Subcutaneous abdominal adipose tissue (tissue), 5 donors: ENCODE measurements around the gene POLR2E.

Source experiments
- H3K27ac ChIP-seq: one replicate; pipeline ENCODE4 v1.7.0; 2013; ENCODE audit warnings: low read depth, mild to moderate bottlenecking, inconsistent platforms, low read length, moderate library complexity
- H3K27me3 ChIP-seq, 5 donors: one replicate each; pipeline ENCODE4 v1.7.0; 2013; ENCODE audit warnings: low read length in 5 of 5, inconsistent platforms in 1 of 5; ENCODE audit not compliant: control insufficient read depth in 5 of 5, insufficient read depth in 4 of 5
- H3K36me3 ChIP-seq, 5 donors: one replicate each; pipeline ENCODE4 v1.7.0; 2013; ENCODE audit warnings: low read length in 5 of 5; ENCODE audit not compliant: control insufficient read depth in 5 of 5, insufficient read depth in 5 of 5
- H3K4me1 ChIP-seq, 5 donors: one replicate each; pipeline ENCODE4 v1.7.0; 2013; ENCODE audit warnings: low read length in 5 of 5, mild to moderate bottlenecking in 3 of 5, moderate library complexity in 1 of 5; ENCODE audit not compliant: control insufficient read depth in 5 of 5, insufficient read depth in 5 of 5
- H3K4me3 ChIP-seq, 5 donors: one replicate each; pipeline ENCODE4 v1.7.0; 2013; ENCODE audit warnings: low read length in 5 of 5, low read depth in 1 of 5
- H3K9ac ChIP-seq, 5 donors: one replicate each; pipeline ENCODE4 v1.7.0; 2013; ENCODE audit warnings: low read length in 5 of 5, mild to moderate bottlenecking in 4 of 5, moderate library complexity in 3 of 5
- H3K9me3 ChIP-seq, 5 donors: one replicate each; pipeline ENCODE4 v1.7.0; 2013; ENCODE audit warnings: low read length in 5 of 5; ENCODE audit not compliant: control insufficient read depth in 5 of 5
- donor health status: healthy.
- donor health status: healthy.
- donor health status: healthy.
- donor health status: healthy.
- donor health status: healthy.

The POLR2E gene

GRCh38 chr19:1105873-1106840, 11.0 kb upstream of the POLR2E start:
- peak overlapping the region in 4 of 5 donors; percentile 80 to 82 (median 82) for H3K4me3 ChIP-seq
- H3K36me3 ChIP-seq = peaks cover 0 to 52% (median 42%) of the 10 kb centered on the region in 5 donors
- H3K27ac ChIP-seq = peak overlapping the region; percentile 89
- H3K9me3 ChIP-seq = no peaks in the 10 kb centered on the region
- H3K9ac ChIP-seq = peak overlapping the region in 3 of 5 donors; percentile 19 to 83 (median 62)
- H3K4me1 ChIP-seq = peaks cover 22 to 55% (median 53%) of the 10 kb centered on the region in 5 donors
- H3K27me3 ChIP-seq = peaks cover 0 to 8% (median 0%) of the 10 kb centered on the region in 5 donors

GRCh38 chr19:1105008-1105872, 10.1 kb upstream of the POLR2E start:
- Histone ChIP-seq H3K9ac (peak overlapping the region in 4 of 5 donors; percentile 69 to 83 (median 80)), H3K27me3 (peaks cover 0 to 8% (median 0%) of the 10 kb centered on the region in 5 donors), H3K4me3 (peak overlapping the region; percentile 50 to 82 (median 81)), H3K4me1 (peaks cover 21 to 65% (median 50%) of the 10 kb centered on the region in 5 donors), H3K9me3 (no peaks in the 10 kb centered on the region), H3K27ac (peak overlapping the region; percentile 89), H3K36me3 (peaks cover 0 to 43% (median 35%) of the 10 kb centered on the region in 5 donors)

- Histone ChIP-seq H3K27me3 (peaks cover 0 to 8% (median 0%) of the 10 kb centered on the region in 5 donors), H3K4me3 (peak overlapping the region in 4 of 5 donors; percentile 80 to 82 (median 82)), H3K9ac (peak overlapping the region in 4 of 5 donors; percentile 79 to 90 (median 85)), H3K9me3 (peaks cover 0 to 5% (median 3%) of the 10 kb centered on the region in 5 donors), H3K4me1 (peaks cover 20 to 72% (median 52%) of the 10 kb centered on the region in 5 donors), H3K36me3 (peaks cover 0 to 36% (median 28%) of the 10 kb centered on the region in 5 donors), H3K27ac (peak overlapping the region; percentile 99)
These were observed 9.3 kb upstream of the POLR2E start for GRCh38 chr19:1104311-1105007.

- Histone ChIP-seq H3K9me3 (peaks cover 0 to 5% (median 3%) of the 10 kb centered on the region in 5 donors), H3K27ac (peak within 1 kb of the TSS; percentile 99), H3K4me1 (peaks cover 22 to 78% (median 58%) of the 10 kb centered on the region in 5 donors), H3K27me3 (peaks cover 0 to 8% (median 0%) of the 10 kb centered on the region in 5 donors), H3K36me3 (peaks cover 0 to 30% (median 24%) of the 10 kb centered on the region in 5 donors), H3K4me3 (peak within 1 kb of the TSS; percentile 57 to 82 (median 81)), H3K9ac (peak within 1 kb of the TSS; percentile 79 to 90 (median 87))
These were observed 8.6 kb upstream of the POLR2E start, which contains the start of gene GPX4 for GRCh38 chr19:1103708-1104310. TSS of gene GPX4 (plus strand) at chr19:1103994. CDS start at chr19:1104044, 50 bp downstream.

GRCh38 chr19:1103132-1103707, 8.0 kb upstream of the POLR2E start:
- Histone ChIP-seq H3K4me1 (peaks cover 26 to 84% (median 64%) of the 10 kb centered on the region in 5 donors), H3K9me3 (peaks cover 0 to 5% (median 3%) of the 10 kb centered on the region in 5 donors), H3K36me3 (peaks cover 0 to 27% (median 21%) of the 10 kb centered on the region in 5 donors), H3K9ac (peak overlapping the region; percentile 37 to 90 (median 74)), H3K27ac (peak overlapping the region; percentile 99), H3K27me3 (peaks cover 0 to 8% (median 0%) of the 10 kb centered on the region in 5 donors), H3K4me3 (peak overlapping the region in 4 of 5 donors; percentile 34 to 60 (median 56))

- peaks cover 0 to 22% (median 18%) of the 10 kb centered on the region in 5 donors for H3K36me3 ChIP-seq
- peaks cover 26 to 88% (median 69%) of the 10 kb centered on the region in 5 donors for H3K4me1 ChIP-seq
- H3K9me3 ChIP-seq = peaks cover 0 to 5% (median 3%) of the 10 kb centered on the region in 5 donors
- H3K9ac ChIP-seq = peak overlapping the region; percentile 63 to 90 (median 74)
- H3K27me3 ChIP-seq = peaks cover 0 to 8% (median 0%) of the 10 kb centered on the region in 5 donors
- peak overlapping the region; percentile 99 for H3K27ac ChIP-seq
- H3K4me3 ChIP-seq = peak overlapping the region in 2 of 5 donors; percentile 13 to 22
These were observed 7.4 kb upstream of the POLR2E start for GRCh38 chr19:1102407-1103131.

- H3K4me1 ChIP-seq = peaks cover 23 to 76% (median 62%) of the 10 kb centered on the region in 5 donors
- peak overlapping the region in 4 of 5 donors; percentile 3 to 40 (median 38) for H3K4me3 ChIP-seq
- peaks cover 0 to 8% (median 0%) of the 10 kb centered on the region in 5 donors for H3K27me3 ChIP-seq
- H3K27ac ChIP-seq = peak overlapping the region; percentile 99
- peaks cover 0 to 5% (median 3%) of the 10 kb centered on the region in 5 donors for H3K9me3 ChIP-seq
- peak overlapping the region; percentile 48 to 90 (median 69) for H3K9ac ChIP-seq
- peaks cover 0 to 9% (median 6%) of the 10 kb centered on the region in 5 donors for H3K36me3 ChIP-seq
These were observed 6.1 kb upstream of the POLR2E start for GRCh38 chr19:1101337-1101698.
